Caco-2 (cell line): Measurements from ENCODE around the gene LAD1. TPM values are rescaled to one million over a fixed set of nuclear protein-coding genes. Genes with fewer than 3 reads are reported as not detected.

Experiments
- BruUV-seq: library from RNA; stranded (reverse); fragments of 400-500 nt; replicated peaks from 2 replicates; lab custom pipeline; 2021; lab: Mats Ljungman, UMichigan
- CTCF ChIA-PET: fragments of 300-600 bp; sonication (Branson Sonifier 250); formaldehyde crosslinking; loops from one replicate; lab custom pipeline; 2022; ENCODE audit warnings: antibody characterized with exemption; lab: Charles Lee
- POLR2A ChIA-PET: fragments of 300-600 bp; sonication (Branson Sonifier 250); formaldehyde crosslinking; loops from one replicate; lab custom pipeline; 2022; ENCODE audit warnings: antibody characterized with exemption; lab: Charles Lee
- DNase-seq, 2 experiments: peaks; one replicate each; pipeline versions ENCODE4 v3.0.0 to v3.0.0-alpha.2; 2020 to 2022
- H3K27me3 ChIP-seq: replicated peaks from 2 replicates; pipeline ENCODE4 v1.6.0; 2011; ENCODE audit warnings: low read length; ENCODE audit not compliant: control insufficient read depth, insufficient read depth
- H3K36me3 ChIP-seq: 2 replicates; pipeline ENCODE4 v1.5.1; 2011; ENCODE audit warnings: low read length; ENCODE audit not compliant: control insufficient read depth, insufficient read depth
- H3K4me1 ChIP-seq: fragments of 250-450 bp; sonication (Bioruptor Pico); 2 replicates; pipeline ENCODE4 v1.5.1; 2020; ENCODE audit warnings: mild to moderate bottlenecking
- H3K4me3 ChIP-seq: 2 replicates; pipeline ENCODE4 v1.5.1; 2011; ENCODE audit warnings: low read depth, mild to moderate bottlenecking, control low read depth, low read length
- H3K9me3 ChIP-seq: fragments of 250-450 bp; sonication (Bioruptor Pico); 2 replicates; pipeline ENCODE4 v1.5.1; 2020; ENCODE audit warnings: mild to moderate bottlenecking, moderate library complexity
- H3K27ac Mint-ChIP-seq: one replicate; pipeline ENCODE4 v1.8.0; 2022; ENCODE audit warnings: mixed read lengths; ENCODE audit not compliant: unreplicated experiment
- H3K27me3 Mint-ChIP-seq: one replicate; pipeline ENCODE4 v1.8.0; 2022; ENCODE audit warnings: mixed read lengths; ENCODE audit not compliant: insufficient read depth, unreplicated experiment
- H3K36me3 Mint-ChIP-seq: one replicate; pipeline ENCODE4 v1.8.0; 2022; ENCODE audit warnings: mild to moderate bottlenecking, mixed read lengths; ENCODE audit not compliant: insufficient read depth, unreplicated experiment
- H3K4me1 Mint-ChIP-seq: one replicate; pipeline ENCODE4 v1.8.0; 2022; ENCODE audit warnings: low read depth, mixed read lengths; ENCODE audit not compliant: unreplicated experiment
- H3K4me3 Mint-ChIP-seq: one replicate; pipeline ENCODE4 v1.8.0; 2022; ENCODE audit warnings: mild to moderate bottlenecking, moderate library complexity, mixed read lengths; ENCODE audit not compliant: unreplicated experiment
- H3K9me3 Mint-ChIP-seq: one replicate; pipeline ENCODE4 v1.8.0; 2022; ENCODE audit warnings: mixed read lengths; ENCODE audit not compliant: unreplicated experiment
- CTCF ChIP-seq, 2 experiments: fragments of 200-600 bp in 1 of 2; IDR thresholded peaks; 1 replicate in 1 of 2; 2 replicates in 1 of 2; pipeline versions ENCODE4 v1.5.1 to v1.8.0; 2011 to 2022; ENCODE audit warnings: antibody characterized with exemption in 1 of 2, control low read depth in 1 of 2, inconsistent platforms in 1 of 2, low read depth in 1 of 2, low read length in 1 of 2, mild to moderate bottlenecking in 1 of 2, moderate library complexity in 1 of 2; ENCODE audit not compliant: insufficient read depth in 1 of 2, severe bottlenecking in 1 of 2, unreplicated experiment in 1 of 2
- intact Hi-C: fragments of 100-400 bp; cut with micrococcal nuclease; formaldehyde crosslinking; loops from one replicate; pipeline ENCODE4 v1.10.0; 2022; ENCODE audit not compliant: unreplicated experiment
- total RNA-seq: library from RNA; stranded (reverse); gene quantifications from 2 replicates; pipeline ENCODE4 v1.2.3, GENCODE V29; 2022

Gene LAD1
- total RNA-seq, 1 experiment from 2014 or later, result 80.5 TPM

GRCh38 chr1:201427963-201428362 lies 28.8 kb upstream of the LAD1 start:
- no peaks in the 10 kb centered on the region for H3K27me3 ChIP-seq
- no peaks in the 10 kb centered on the region for H3K36me3 ChIP-seq
- Mint-ChIP-seq H3K4me1 (no peaks in the 10 kb centered on the region), H3K27me3 (no peaks in the 10 kb centered on the region), H3K4me3 (no peak overlapping the region), H3K9me3 (no peaks in the 10 kb centered on the region), H3K27ac (no peak overlapping the region), H3K36me3 (no peaks in the 10 kb centered on the region)
- no peak overlapping the region for H3K4me3 ChIP-seq
- no peak for DNase-seq
- no peak for TF ChIP-seq CTCF (IDR thresholded peaks at IDR 0.05; ENCODE audit: insufficient read depth in 1 of 2, low read depth in 1 of 2, low read length in 1 of 2, severe bottlenecking in 1 of 2, unreplicated experiment in 1 of 2)
- ChIA-PET CTCF (no interaction called here), POLR2A (interaction anchor here (0.6 kb wide), 1 partner anchor 32 kb away, joined by 5 read pairs; no protein-coding TSS in a partner anchor)
- no peaks in the 10 kb centered on the region for H3K4me1 ChIP-seq
- no TSS peak for BruUV-seq
- no peaks in the 10 kb centered on the region for H3K9me3 ChIP-seq
- intact Hi-C loops, result no loop called here

GRCh38 chr1:201426479-201427310 lies 27.6 kb upstream of the LAD1 start:
- H3K27ac Mint-ChIP-seq, result no peak overlapping the region
- H3K9me3 ChIP-seq, result no peaks in the 10 kb centered on the region
- H3K4me3 Mint-ChIP-seq, result no peak overlapping the region
- H3K36me3 ChIP-seq, result no peaks in the 10 kb centered on the region
- H3K27me3 ChIP-seq, result no peaks in the 10 kb centered on the region
- H3K36me3 Mint-ChIP-seq, result no peaks in the 10 kb centered on the region
- no TSS peak for BruUV-seq
- H3K27me3 Mint-ChIP-seq, result no peaks in the 10 kb centered on the region
- no peak for TF ChIP-seq CTCF (IDR thresholded peaks at IDR 0.05; ENCODE audit: insufficient read depth in 1 of 2, low read depth in 1 of 2, low read length in 1 of 2, severe bottlenecking in 1 of 2, unreplicated experiment in 1 of 2)
- intact Hi-C loops, result no loop called here
- no peaks in the 10 kb centered on the region for H3K4me1 Mint-ChIP-seq
- no peak for DNase-seq
- no peak overlapping the region for H3K4me3 ChIP-seq
- CTCF ChIA-PET, result no interaction called here
- H3K4me1 ChIP-seq, result no peaks in the 10 kb centered on the region
- no peaks in the 10 kb centered on the region for H3K9me3 Mint-ChIP-seq
- POLR2A ChIA-PET, result no interaction called here

GRCh38 chr1:201424146-201424545 lies 25.0 kb upstream of the LAD1 start:
- Mint-ChIP-seq H3K9me3 (no peaks in the 10 kb centered on the region), H3K27me3 (no peaks in the 10 kb centered on the region), H3K36me3 (no peaks in the 10 kb centered on the region), H3K27ac (no peak overlapping the region), H3K4me3 (no peak overlapping the region), H3K4me1 (no peaks in the 10 kb centered on the region)
- DNase-seq, result no peak
- Histone ChIP-seq H3K4me3 (no peak overlapping the region), H3K27me3 (no peaks in the 10 kb centered on the region), H3K9me3 (no peaks in the 10 kb centered on the region), H3K36me3 (no peaks in the 10 kb centered on the region), H3K4me1 (peaks cover 7% of the 10 kb centered on the region)
- TF ChIP-seq CTCF (IDR thresholded peaks at IDR 0.05; ENCODE audit: insufficient read depth in 1 of 2, low read depth in 1 of 2, low read length in 1 of 2, severe bottlenecking in 1 of 2, unreplicated experiment in 1 of 2), result no peak
- ChIA-PET POLR2A (no interaction called here), CTCF (no interaction called here)
- intact Hi-C loops, result no loop called here
- no TSS peak for BruUV-seq
